NCI-H1105 (cell line): ENCODE results near the gene MTERF2.
"Not testable (repeated sequence)": the region's sequence is repeated elsewhere in the genome, so short reads cannot be mapped to it uniquely, and the experiment has no call there.

Source experiments
- DNase-seq: peaks from one replicate; lab custom pipeline; 2025; lab: John Stamatoyannopoulos, UW

Gene MTERF2

GRCh38 chr12:106986625-106987389 lies at the start of gene MTERF2:
Gene MTERF2 (minus strand): TSS chr12:106987146. CDS start chr12:106978714, 8,432 bp downstream.
- peak; percentile 96 for DNase-seq

DNA sequence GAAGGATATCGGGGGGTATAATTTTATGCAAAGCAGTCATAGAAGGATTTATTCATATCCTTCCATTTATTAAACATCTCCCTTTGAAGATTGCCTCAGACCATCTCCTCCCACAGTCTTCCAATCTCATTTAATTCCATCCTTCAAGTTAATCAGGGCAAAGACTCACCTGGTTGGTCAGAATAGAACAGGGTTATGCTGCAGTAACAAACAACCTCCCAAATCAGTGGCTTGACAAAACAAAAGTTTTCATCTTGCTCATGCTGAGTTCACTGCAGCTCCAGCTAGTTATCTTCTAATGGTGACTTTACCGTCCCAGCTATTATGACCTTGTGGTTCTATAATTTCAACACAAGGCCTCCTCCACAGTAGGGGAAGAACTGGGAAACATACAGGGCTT lies 48.8 kb upstream of the MTERF2 start:
- no peak for DNase-seq

- DNase-seq = no peak
Observed at GRCh38 chr12:107033758-107034739, 47.1 kb upstream of the MTERF2 start.

- DNase-seq = no peak
Observed at GRCh38 chr12:107032266-107032665, 45.3 kb upstream of the MTERF2 start.

DNA sequence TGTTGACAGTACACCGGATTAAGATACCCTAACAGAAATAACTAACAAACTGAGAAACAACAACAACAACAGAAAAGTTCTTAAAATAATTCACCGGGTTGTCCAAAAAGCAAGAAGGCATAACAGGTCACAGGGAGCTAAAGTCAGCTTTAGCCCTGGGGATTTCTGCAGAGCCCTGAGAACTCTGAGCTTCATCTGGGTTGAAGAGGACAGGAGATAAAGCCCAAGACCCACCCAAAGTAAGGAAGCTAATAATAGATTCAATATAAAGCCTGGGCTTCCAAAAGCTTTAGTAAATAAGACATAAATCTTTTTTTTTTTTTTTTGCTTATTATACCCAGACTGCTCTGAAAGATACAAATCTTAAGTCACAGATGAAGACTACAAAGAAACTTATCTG lies 44.1 kb upstream of the MTERF2 start:
- no peak for DNase-seq

DNA sequence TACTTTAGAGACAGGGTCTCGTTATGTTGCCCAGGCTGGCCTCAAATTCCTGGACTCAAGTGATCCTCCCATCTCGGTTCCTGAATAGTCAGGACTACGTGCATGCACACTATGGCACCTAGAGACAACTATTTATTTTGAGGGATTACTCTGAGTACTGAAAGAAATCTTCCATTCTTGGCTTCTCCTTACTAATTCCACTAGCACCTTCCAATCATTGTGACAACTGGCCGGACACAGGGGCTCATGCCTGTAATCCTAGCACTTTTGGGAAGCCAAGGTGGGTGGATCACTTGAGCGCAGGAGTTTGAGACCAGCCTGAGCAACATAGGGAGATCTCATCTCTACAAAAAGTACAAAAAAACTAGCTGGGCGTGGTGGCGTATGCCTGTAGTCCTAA lies 42.1 kb upstream of the MTERF2 start:
- DNase-seq = no peak

GRCh38 chr12:107027636-107028053 lies 40.7 kb upstream of the MTERF2 start:
- DNase-seq = no peak

GRCh38 chr12:107026806-107027635 lies 40.1 kb upstream of the MTERF2 start:
- DNase-seq = no peak

GRCh38 chr12:107026356-107026755 lies 39.4 kb upstream of the MTERF2 start:
- DNase-seq = not testable (repeated sequence)

GRCh38 chr12:107025671-107026070 lies 38.7 kb upstream of the MTERF2 start:
- no peak for DNase-seq

- DNase-seq = no peak
Observed at GRCh38 chr12:107019546-107019945, 32.6 kb upstream of the MTERF2 start.

DNA sequence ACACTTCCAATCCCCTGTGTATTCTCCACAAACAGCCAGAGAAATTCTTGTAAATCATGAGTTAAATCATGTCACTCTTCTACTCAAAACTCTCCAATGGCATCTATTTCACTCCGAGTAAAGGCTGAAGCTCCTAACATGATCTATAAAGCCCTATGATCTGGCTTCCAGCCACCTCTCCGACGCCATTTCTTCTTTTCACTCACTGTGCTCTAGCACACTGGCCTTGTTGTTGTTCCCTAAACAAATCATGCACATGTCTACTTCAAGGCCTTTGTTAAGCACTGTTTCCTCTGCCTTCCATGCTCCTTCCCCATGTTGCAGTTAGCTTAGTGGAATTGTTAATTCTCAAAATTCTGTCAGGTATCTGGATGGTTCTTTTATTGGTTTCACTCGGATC lies 30.1 kb upstream of the MTERF2 start:
- no peak for DNase-seq

DNA sequence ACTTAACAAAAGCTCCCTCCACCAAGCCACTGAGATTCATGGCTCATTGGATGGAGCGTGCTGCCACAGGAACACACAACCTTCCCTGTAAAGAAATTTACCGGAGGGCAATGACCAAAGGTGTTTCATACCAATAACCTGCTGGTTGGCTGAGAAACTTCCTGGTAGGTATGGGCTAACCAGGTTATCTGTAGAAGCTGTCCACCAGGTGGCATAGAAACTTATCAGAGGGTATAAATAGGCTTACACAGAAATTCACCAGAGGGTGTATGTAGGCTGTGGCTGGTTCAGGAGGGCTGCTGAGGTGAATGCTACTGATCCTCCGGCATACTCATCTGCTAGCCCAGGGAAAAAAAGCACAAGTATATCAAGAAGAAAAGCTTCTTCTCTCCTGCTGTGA lies 27.1 kb upstream of the MTERF2 start:
- DNase-seq = peak; percentile 13

DNA sequence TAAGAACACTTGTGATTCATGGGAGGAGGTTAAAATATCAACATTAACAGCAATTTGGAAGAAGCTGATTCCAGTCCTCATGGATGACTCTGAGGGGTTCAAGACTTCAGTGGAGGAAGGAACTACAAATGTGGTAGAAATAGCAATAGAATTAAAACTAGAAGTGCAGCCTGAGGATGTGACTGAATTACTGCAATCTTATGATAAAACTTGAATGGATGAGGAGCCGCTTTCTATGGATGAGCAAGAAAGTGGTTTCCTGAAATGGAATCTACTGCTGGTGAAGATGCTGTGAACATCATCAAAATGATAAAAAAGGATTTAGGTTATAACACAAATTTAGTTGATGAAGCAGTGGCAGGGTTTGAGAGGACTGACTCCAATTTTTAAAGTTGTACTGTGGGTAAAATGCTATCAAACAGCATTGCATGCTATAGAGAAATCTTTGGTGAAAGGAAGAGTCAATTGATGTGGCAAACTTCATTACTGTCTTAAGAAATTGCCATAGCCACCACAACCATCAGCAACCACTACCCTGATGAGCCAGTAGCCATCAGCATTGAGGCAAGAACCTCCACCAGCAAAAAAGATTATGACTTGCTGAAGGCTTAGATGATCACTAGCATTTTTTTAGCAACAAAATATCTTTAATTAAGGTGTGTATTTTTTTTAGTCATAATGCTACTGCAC lies 25.9 kb upstream of the MTERF2 start:
- DNase-seq = no peak

DNA sequence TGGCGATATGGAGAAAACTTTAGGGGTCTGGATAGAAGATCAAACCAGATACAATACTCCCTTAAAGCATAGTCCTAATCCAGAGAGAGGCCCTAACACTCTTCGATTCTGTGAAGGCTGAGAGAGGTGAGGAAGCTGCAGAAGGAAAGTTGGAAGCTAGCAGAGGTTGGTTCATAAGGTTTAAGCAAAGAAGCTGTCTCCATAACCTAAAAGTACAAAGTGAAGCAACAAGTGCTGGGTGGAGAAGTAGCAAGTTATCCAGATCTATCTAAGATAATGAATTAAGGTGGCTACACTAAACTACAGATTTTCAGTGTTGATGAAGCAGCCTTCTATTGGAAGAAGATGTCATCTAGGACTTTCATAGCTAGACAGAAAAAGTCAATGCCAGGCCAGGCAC lies 24.6 kb upstream of the MTERF2 start:
- DNase-seq = no peak

- no peak for DNase-seq
Observed at GRCh38 chr12:107007411-107007810, 20.5 kb upstream of the MTERF2 start.

- DNase-seq = not testable (repeated sequence)
Observed at GRCh38 chr12:107002665-107003064, 15.7 kb upstream of the MTERF2 start.

- DNase-seq = no peak
Observed at GRCh38 chr12:106999446-106999845, 12.5 kb upstream of the MTERF2 start.

GRCh38 chr12:106997916-106998315 lies 11.0 kb upstream of the MTERF2 start:
- no peak for DNase-seq

- DNase-seq = not testable (repeated sequence)
Observed at GRCh38 chr12:106996102-106996501, 9.2 kb upstream of the MTERF2 start.

DNA sequence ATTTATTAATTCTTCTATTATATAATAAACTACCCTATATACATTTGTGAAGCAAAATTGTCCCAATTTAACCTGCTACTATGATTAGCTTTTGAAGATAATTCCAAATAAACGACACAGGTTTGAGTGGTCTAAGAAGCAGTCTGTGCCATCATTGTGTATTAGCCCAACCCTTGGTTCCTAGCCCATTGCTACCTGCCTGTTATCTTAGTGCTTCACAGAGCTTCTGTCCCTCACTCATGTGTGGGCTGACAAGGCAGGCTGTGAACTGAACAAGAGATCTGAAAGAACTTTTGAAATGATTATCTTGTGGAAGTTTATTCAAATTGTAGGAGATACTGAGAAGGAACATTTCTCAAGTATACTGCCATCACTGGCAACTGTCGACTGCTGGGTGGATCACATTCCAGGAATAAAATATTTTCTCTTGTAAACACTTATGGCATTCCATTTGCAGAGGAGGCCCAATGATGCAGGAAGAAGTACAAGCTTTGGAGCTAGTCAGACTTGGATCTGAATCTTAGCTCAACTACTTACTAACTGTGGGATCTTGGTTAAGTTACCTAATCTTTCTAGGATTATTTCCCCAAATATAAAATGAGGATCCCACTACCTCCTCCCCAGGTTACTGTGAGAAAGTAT lies 7.8 kb upstream of the MTERF2 start:
- DNase-seq = no peak
